ENCODE data around the gene IL20. TPM values are rescaled to one million over a fixed set of nuclear protein-coding genes. Genes with fewer than 3 reads are reported as not detected.

IL20 gene
- total RNA-seq, 1 experiment from 2014 or later = not detected

DNA sequence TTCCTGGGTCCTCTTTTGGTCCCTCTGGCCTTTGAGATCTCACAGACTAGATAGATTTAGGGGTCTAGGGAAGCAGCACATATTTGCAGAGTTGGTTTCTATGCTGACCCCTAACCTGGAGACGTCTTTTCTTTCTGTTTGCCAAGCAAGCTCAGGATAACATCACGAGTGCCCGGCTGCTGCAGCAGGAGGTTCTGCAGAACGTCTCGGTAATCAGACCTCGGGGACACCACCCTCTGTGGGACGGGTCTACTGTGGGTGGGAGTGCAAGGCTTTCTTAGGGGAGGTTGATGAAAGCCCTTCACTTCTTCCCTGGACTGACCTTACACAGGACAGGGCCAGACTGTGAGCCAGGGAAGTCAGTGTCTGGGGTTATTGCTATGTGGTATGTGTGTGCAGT is 34.7 kb downstream of the IL20 start:
- no peak for DNase-seq (ENCODE audit: low spot score)

DNA sequence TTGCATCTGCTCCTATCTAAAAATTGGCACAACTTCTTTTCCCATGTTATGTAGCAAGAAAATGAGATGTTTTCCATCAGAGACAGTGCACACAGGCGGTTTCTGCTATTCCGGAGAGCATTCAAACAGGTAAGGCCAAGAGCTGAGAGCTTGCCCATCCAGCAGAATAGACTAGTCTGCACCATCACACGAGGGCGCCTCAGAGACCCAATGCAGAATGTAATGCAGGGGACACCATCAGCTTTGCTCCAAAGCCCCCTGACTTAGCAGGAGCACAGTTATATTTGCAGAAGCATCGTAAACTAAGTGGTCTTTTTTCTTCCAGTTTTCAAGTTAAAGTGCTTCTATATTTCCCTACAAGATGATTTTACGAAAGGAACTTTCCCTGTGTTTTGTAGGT is 36.5 kb downstream of the IL20 start:
- DNase-seq (ENCODE audit: low spot score) = no peak

DNA sequence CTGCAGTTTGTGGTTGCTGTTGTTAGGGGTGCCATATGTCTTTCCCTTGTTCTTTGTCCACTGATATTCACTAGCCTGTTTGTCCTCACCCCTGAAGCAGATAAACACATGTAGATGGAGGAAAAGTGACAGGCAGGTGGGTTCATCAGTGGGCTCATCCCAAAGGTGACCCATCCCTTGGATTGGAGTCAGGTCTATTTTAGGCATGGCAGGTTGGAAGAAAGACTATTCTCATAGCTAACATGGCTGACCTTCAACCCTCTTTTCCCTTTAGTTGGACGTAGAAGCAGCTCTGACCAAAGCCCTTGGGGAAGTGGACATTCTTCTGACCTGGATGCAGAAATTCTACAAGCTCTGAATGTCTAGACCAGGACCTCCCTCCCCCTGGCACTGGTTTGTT is 37.3 kb downstream of the IL20 start:
- no peak for DNase-seq (ENCODE audit: low spot score)

DNA sequence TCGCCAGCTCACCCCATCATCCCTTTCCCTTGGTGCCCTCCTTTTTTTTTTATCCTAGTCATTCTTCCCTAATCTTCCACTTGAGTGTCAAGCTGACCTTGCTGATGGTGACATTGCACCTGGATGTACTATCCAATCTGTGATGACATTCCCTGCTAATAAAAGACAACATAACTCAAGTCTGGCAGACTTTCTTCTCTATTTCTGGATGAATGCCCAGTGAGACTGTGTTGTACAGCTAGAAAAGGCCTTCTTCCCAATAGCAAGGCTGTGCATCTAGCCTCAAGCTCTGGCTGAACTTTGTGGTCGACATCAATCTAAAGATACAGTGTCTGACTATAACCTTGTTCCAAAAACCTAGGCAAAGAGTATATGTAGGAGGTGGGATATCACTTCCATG is 38.3 kb downstream of the IL20 start:
- no peak for DNase-seq (ENCODE audit: low spot score)

DNA sequence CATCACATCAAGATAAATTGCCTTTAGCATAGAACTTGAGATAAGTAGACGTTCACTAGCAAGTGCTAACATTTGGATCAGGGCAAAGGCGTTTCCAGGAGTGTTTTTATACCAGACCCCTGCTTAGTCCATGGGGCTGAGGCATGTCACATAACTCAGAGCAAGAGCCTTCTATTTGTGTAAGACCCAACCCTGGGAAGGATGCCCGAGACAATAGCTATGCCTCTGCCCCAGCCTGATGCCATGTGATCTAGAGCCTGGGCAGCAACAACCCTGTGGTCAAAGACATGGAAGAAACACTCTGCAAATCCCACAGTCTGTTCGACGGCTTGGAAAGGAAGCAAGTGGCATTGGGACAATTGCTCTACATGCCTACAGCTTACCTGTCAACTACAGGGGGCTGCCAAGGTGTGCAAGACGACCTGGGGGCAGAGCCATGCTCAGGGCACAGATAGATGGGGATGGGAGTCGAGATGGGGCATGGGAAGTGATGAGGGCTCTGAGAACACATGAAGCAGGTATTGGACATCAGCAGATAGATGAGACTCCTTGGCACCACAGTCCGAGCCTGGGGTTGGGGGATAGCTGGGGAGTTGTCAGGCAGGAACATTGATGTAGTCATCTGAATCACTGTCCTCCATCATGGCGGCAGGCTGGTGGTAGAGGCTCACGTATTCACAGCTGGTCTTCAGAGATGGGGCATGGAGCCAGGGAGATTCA is 39.2 kb downstream of the IL20 start:
- DNase-seq (ENCODE audit: low spot score) = no peak

DNA sequence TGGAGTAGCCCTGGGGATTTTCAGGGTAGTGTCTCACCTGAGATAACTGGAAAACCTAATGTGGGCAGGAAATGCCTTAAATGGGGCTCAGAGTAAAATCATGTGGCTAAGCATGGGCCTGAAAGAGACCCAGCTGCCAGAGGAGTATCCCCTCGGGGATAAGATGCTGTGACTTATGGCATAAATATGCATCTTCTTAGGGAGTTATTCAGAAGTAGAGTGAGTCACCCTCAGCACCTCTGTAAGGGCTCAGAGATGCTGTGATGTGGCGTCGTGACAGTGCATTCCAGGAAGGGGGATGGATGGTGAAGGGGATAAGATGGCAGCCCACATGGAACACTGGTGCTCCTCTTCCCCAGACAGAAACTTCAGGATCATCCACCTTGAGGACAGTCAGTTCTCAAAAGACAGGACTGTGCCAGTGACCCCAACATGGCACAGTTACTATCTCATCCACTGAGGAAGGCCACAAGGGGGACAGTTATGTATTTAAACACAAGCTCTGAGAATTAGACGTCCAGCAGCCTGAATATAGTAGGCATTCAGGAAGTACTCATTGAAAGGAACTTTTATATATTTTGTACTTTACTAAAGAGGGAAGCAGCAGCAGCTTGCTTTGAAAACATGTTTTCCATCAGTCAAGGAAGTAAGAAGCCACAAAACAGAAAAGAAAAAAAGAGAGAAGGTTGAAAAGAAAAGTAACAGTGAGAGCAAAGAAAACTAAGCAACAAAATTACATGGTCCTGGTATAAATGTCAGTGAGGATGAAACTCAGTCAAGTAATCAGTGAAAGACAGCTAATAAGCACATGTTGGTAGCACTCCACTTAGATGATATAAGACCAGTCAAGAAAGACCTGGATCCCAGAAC is 40.1 kb downstream of the IL20 start:
- no peak for DNase-seq (ENCODE audit: low spot score)

DNA sequence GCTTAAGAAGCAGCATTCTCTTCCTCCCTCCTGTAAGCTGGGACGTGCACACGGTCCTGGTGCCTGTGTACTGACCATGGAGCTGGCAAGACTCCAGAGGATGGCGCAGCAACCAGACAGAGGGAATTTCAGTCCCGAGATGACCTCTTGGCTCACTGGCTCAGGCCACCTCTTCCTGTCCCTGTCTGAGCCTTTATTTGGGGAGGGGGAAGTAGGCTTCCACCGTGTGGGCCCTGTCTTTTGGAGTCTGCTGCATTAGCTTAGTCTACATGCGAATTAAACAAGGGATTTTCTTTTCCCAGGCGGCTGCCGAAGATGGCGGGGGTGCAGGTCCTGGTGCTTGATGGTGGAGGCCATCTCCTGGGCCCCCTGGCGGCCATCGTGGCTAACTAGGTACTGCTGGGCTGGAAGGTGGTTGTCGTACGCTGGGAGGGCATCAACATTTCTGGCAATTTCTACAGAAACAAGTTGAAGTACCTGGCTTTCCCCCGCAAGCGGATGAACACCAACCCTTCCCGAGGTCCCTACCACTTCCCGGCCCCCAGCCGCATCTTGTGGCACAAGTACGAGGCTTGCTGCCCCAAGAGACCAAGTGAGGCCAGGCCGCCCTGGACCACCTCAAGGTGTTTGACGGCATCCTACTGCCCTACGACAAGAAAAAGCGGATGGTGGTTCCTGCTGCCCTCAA is 42.0 kb downstream of the IL20 start:
- peak; percentile 47 for DNase-seq (ENCODE audit: low spot score)

DNA sequence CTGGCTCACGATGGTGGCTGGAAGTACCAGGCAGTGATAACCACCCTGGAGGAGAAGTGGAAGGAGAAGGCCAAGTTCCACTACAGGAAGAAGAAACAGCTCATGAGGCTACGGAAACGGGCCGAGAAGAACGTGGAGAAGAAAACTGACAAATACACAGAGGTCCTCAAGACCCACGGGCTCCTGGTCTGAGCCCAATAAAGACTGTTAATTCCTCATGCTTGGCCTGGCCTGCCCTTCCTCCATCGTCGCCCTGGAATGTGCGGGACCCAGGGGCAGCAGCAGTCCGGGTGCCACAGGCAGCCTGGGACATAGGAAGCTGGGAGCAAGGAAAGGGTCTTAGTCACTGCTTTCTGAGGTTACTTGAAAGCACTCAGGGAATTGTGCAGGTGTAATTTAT is 42.6 kb downstream of the IL20 start:
- DNase-seq (ENCODE audit: low spot score) = no peak

DNA sequence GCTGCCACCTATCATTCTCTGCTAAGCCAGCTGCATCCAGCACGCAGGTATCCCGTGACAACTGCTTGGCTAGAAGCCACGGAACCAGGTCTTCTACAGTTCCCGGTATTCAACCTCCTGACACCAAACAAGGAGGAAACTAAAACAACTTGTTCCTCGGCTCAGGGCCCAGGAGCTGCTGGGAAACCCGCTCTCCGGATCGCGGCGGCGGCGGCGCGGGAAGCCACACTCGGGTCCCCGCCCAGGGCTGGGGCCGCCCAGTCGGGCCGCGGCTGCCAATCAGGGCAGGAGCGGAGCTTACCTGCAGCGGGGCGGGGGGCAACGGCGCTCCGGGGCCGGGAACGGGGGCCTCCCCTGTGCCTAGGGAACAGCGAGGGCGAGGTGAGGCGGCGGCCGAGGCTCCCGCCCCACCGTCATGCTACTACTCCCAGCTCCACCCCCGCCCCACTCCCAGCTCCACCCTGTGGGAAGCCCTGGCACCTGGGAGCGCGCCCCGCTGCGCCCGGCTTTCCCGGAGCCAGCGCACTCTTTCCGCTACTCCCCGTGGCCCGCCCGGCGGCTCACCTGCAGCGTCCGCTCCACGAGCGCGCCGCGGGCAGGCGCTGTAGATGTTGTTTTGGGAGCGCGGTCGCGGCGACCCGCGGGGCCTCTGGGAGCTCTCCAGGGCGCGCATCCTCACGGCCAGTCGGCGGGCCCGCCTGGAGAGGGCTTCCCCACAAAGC is 43.9 kb downstream of the IL20 start:
- DNase-seq (ENCODE audit: low spot score) = peak; percentile 89

DNA sequence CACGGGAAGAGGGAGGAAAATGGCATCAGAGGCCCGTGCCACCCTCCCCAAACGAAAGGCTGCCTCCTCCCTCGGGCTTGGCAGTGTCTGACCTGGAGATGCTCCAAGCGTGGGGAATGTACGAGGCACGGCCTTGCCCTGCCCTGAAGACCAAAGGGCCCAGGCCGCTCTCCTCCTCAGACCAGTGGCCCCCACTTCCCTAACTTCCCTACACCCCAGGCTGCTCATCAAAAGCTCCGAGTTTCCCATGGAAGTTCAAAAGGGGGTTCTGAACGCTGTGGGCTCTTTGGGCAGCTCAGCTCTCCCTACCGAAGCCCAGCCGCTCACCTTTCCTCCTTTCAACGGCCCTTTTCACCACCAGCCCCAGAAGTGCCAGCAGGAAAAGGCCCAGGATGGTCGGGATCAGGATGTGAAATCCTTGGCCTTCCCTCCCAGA is 44.5 kb downstream of the IL20 start:
- DNase-seq (ENCODE audit: low spot score) = no peak

DNA sequence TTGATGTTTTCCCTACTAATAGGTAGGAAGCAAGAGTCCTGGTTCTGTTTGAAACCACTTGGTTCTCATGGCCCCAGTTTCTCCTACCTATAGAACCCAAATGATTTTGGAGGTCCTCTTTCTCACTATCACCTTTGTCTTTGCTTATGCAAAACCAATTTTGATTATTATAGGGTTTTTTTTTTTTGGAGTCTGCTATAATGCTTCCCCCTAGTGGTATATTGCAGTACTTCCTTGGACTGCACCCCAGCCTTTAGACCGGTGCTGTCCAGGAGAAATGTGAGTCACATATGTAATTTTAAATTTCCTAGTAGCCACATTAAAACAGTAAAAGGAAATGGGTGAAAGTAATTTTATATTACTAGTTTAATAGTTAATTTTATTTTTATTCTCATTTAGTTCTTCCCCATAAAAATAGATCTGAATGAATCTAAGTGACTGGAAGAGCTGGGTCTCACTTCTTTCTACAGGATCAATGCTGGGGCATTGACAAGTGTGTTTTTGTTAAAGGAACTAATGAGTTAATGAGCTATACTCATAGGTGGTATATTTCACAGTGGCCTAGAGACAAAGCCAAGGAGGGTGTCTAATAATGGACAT is 45.7 kb downstream of the IL20 start:
- peak; percentile 75 for DNase-seq (ENCODE audit: low spot score)

DNA sequence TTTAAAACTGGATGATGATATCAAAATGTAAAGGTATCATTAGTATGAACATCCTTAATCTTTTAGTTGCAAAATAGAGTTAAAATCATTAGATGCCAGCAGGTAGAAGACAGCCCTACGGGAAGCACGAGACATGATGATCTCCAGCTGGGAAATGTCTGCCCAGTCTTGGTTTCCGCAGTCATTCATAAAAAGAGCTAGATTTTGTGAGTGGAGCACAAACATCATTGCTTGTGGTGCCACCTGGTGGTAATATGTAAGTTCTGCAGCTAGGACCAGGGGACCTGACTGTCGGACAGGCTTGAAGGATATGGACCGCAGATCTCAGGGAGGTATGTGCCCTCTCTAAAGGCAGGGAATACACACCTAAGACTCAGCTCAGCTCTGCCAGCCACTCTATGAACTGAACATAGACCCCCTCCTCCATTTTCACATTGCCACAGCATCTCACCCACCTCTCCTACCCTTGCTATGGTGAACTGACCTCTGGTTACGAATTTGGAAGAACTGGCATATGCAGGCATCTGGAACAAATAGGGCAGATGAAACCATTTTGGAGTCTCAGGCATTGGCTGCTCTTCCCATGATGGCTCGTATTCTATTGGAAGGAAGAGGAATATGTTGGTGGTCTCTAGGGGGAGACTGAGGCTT is 47.1 kb downstream of the IL20 start:
- peak; percentile 94 for DNase-seq (ENCODE audit: low spot score)

DNA sequence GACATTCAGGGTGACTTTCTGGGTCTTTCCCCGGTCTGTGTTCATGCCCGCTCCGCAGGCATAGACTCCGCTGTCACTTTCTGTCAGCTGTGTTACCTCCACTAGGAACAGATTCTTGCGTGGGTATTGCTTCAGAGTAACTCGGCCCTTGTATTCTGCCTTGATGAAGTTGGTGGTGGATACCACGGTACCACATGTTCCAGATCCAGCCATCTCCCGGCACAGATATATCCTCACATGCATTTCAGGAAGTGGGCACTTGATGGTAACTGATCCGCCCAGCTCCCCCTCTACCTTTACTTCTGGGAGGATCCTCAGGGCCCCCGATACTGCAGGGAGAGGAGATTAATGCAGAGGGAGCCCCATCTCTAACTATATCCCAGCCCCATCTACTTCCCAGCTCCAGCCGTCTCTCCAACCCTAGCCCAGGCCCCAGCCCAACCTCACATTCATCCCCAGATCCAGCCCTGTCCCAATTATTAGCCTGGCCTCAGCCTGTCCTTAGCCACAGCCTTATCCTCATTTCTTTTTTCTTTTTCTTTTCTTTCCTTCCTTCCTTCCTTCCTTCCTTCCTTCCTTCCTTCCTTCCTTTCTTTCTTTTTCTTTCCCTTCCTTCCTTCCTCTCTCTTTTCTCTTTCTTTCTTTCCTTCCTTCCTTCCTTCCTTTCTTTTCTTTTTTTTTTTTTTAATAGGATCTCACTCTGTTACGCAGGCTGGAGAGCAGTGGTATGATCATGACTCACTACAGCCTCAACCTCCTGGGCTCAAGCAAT is 48.5 kb downstream of the IL20 start:
- no peak for DNase-seq (ENCODE audit: low spot score)

DNA sequence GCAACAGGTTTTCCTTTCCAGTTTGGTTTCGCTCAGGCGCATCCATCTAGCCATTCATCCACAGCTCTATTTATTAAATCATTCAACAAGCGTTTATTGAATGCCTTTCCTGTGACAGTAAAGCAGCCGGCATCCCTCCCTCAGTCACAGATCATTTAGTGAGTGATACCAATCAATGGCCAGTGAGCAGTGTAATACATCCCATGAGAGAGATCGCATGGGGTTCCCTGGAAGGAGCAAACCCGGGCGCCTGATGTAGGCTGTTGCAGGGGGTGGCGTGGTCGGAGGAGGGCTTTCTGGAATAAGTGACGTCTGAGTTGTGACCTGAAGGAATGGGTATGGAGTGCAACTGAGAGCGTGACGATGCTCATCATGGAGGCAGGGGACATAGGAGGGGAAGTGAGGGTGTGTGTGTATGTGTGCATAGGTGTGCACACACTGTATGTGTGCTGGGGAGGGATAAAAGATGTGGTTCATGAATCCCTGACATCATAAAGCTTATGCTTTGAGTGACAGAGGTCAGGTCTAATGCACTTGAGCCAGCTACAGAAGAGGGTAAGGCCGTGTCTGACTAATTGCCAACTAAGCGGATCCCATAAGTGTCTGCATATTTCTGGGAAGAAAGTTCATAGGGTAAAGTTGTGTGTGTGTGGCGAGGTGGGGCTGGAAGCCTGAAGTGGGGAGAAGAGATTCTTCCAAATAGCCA is 49.8 kb downstream of the IL20 start:
- DNase-seq (ENCODE audit: low spot score) = no peak

DNA sequence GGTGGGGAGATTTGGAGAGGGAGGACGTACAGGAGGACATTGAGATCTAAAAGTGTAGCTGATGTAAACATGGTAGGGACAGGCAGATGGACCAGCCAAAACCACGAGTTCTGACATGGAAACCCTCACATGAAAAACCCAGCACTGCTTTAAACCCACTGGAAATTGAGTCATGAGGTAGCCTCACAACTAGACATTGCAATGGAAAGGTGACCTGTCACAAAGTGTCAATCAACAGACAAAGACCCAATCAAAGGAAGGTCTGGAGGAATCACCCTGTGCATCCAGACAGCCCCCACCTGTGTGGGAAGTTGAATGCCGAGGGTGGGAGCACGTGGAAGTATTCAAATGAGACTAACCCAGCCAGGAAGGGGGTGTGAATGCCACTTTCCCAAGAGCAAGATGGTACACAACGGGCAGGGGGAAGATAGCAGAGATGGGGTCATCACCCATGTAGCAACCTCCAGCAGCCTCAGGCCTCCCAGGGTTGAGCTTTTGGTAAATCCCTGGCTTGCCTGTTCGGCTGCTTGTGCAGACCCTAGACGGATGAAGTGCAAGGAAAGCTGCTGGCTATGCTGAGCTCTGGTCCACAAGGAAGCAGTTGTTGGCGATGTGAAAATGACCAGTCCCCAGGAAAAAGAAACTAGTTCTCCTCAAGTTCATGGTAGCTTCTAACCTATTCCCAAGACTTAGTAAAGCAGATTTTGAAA is 50.7 kb downstream of the IL20 start:
- DNase-seq (ENCODE audit: low spot score) = no peak

DNA sequence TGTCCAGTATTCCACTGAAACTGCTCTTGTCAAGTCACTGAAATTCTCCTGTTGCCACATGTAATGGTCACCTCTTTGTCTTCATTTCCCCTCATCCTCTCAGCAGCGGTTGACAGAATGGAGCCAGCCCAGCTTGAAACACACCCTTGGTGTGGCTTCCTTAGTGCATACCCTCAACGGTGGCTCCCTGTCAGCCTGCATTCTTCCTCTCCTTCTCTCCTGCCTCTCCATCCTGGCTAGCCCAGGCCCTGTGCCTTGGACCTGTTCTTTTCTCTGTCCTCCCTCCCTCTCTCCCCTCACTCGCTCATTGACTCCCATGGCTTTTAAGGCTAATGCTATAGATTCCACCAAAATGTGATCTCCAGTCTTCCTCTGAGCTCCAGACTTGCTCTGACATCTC is 52.7 kb downstream of the IL20 start:
- no peak for DNase-seq (ENCODE audit: low spot score)

Measured in HT-29 (cell line).